HCT116 (cell line): ENCODE results near the gene FHIT. TPM values are rescaled to one million over a fixed set of nuclear protein-coding genes. Genes with fewer than 3 reads are reported as not detected.

Source experiments
- ATAC-seq: fragments of 200-7000 bp; cut with Tn5 transposase; 2 replicates; pipeline ENCODE4 v1.9.1; 2020; ENCODE audit warnings: mild to moderate bottlenecking, moderate library complexity
- BruUV-seq: library from RNA; stranded (reverse); fragments of 400-500 nt; replicated peaks from 2 replicates; lab custom pipeline; 2021; lab: Mats Ljungman, UMichigan
- CTCF ChIA-PET: fragments of 300-600 bp; sonication (Branson Sonifier 250); formaldehyde crosslinking; loops from one replicate; lab custom pipeline; 2021; ENCODE audit warnings: antibody characterized with exemption; lab: Charles Lee
- POLR2A ChIA-PET: fragments of 300-600, 350-600 bp; sonication (Branson Sonifier 250); formaldehyde crosslinking; loops from one replicate; lab custom pipeline; 2021; ENCODE audit warnings: antibody characterized with exemption; lab: Charles Lee
- RAD21 ChIA-PET, 2 experiments: fragments of 300-600 bp; sonication (Branson Sonifier 250); formaldehyde crosslinking; loops; one replicate each; lab custom pipeline; 2023; ENCODE audit warnings: low total read pairs in 2 of 2; ENCODE audit not compliant: uncharacterized antibody in 2 of 2, unreplicated experiment in 2 of 2, low non-redundant PET in 1 of 2; lab: Charles Lee
- DNase-seq: peaks from one replicate; pipeline ENCODE4 v3.0.0-alpha.2; 2010; ENCODE audit warnings: low read depth, low spot score
- H2AFZ ChIP-seq: fragments of 200-600 bp; shearing (Covaris generic), sonication (generic); 2 replicates; pipeline ENCODE4 v1.6.1; 2017; ENCODE audit warnings: low read depth, mixed run types, mixed read lengths, antibody characterized with exemption, low read length; ENCODE audit not compliant: poor library complexity, severe bottlenecking
- H3K27ac ChIP-seq: 2 replicates; pipeline ENCODE4 v1.5.1; 2012; ENCODE audit warnings: low read depth, low read length
- H3K27me3 ChIP-seq: fragments of 200-600 bp; sonication (generic); 2 replicates; pipeline ENCODE4 v1.6.1; 2016; ENCODE audit warnings: mixed run types, low read length, mixed read lengths; ENCODE audit not compliant: insufficient read depth
- H3K36me3 ChIP-seq, 2 experiments: fragments of 200-500 bp in 1 of 2; fragments of 200-600 bp in 1 of 2; sonication (Bioruptor generic) in 1 of 2; sonication (generic) in 1 of 2; 2 replicates each; pipeline versions ENCODE4 v1.5.1 to v1.6.1; 2014 to 2016; ENCODE audit warnings: low read length in 2 of 2, inconsistent platforms in 1 of 2, mixed read lengths in 1 of 2, mixed run types in 1 of 2; ENCODE audit not compliant: insufficient read depth in 2 of 2, control insufficient read depth in 1 of 2
- H3K4me1 ChIP-seq, 2 experiments: fragments of 200-600 bp in 1 of 2; sonication (generic) in 1 of 2; 2 replicates each; pipeline versions ENCODE4 v1.5.1 to v1.6.1; 2012 to 2017; ENCODE audit warnings: low read length in 2 of 2, inconsistent platforms in 1 of 2, mild to moderate bottlenecking in 1 of 2, mixed read lengths in 1 of 2, mixed run types in 1 of 2, moderate library complexity in 1 of 2; ENCODE audit not compliant: insufficient read depth in 2 of 2, control insufficient read depth in 1 of 2
- H3K4me2 ChIP-seq: fragments of 200-600 bp; sonication (generic); 2 replicates; pipeline ENCODE4 v1.6.1; 2017; ENCODE audit warnings: mixed run types, low read length, mixed read lengths
- H3K4me3 ChIP-seq, 2 experiments: fragments of 200-600 bp in 1 of 2; sonication (generic) in 1 of 2; replicated peaks in 1 of 2; 2 replicates each; pipeline ENCODE4 v1.5.1; 2011 to 2016; ENCODE audit warnings: low read length in 2 of 2, control low read depth in 1 of 2, low read depth in 1 of 2, mild to moderate bottlenecking in 1 of 2, mixed read lengths in 1 of 2, mixed run types in 1 of 2
- H3K79me2 ChIP-seq: fragments of 200-600 bp; sonication (generic); 2 replicates; pipeline ENCODE4 v1.6.1; 2017; ENCODE audit warnings: mild to moderate bottlenecking, mixed run types, low read length, moderate library complexity, mixed read lengths; ENCODE audit not compliant: insufficient read depth
- H3K9ac ChIP-seq: fragments of 200-600 bp; sonication (generic); 2 replicates; pipeline ENCODE4 v1.6.1; 2016; ENCODE audit warnings: low read length, mixed read lengths
- H3K9me2 ChIP-seq: fragments of 200-600 bp; sonication (generic), shearing (Covaris generic); 2 replicates; pipeline ENCODE4 v1.6.1; 2017; ENCODE audit warnings: mixed run types, mild to moderate bottlenecking, moderate library complexity; ENCODE audit not compliant: insufficient read depth
- H3K9me3 ChIP-seq, 2 experiments: fragments of 200-500 bp in 1 of 2; fragments of 200-600 bp in 1 of 2; sonication (Bioruptor generic) in 1 of 2; sonication (generic) in 1 of 2; 2 replicates each; pipeline ENCODE4 v1.6.1; 2014 to 2017; ENCODE audit warnings: low read length in 2 of 2, mixed read lengths in 2 of 2, inconsistent platforms in 1 of 2, low read depth in 1 of 2, mild to moderate bottlenecking in 1 of 2, mixed run types in 1 of 2, moderate library complexity in 1 of 2; ENCODE audit not compliant: control insufficient read depth in 1 of 2, insufficient read depth in 1 of 2
- H4K20me1 ChIP-seq: fragments of 200-600 bp; sonication (generic), shearing (Covaris generic); 2 replicates; pipeline ENCODE4 v1.6.1; 2017; ENCODE audit warnings: mixed run types, mild to moderate bottlenecking, moderate library complexity; ENCODE audit not compliant: insufficient read depth
- EGR1 ChIP-seq: IDR thresholded peaks from 2 replicates; pipeline ENCODE4 v1.6.1; 2012; ENCODE audit warnings: low read depth
- EZH2phosphoT487 ChIP-seq: fragments of 200-600 bp; IDR thresholded peaks from 2 replicates; pipeline ENCODE4 v1.6.1; 2018; ENCODE audit warnings: antibody characterized with exemption, borderline replicate concordance
- FOSL1 ChIP-seq: IDR thresholded peaks from 2 replicates; pipeline ENCODE4 v1.6.1; 2012; ENCODE audit warnings: low read depth
- JUND ChIP-seq: IDR thresholded peaks from 2 replicates; pipeline ENCODE4 v1.6.1; 2012
- RAD21 ChIP-seq: IDR thresholded peaks from 2 replicates; pipeline ENCODE4 v1.6.1; 2012; ENCODE audit warnings: low read depth, mild to moderate bottlenecking
- SP1 ChIP-seq: IDR thresholded peaks from 2 replicates; pipeline ENCODE4 v1.6.1; 2012; ENCODE audit warnings: low read depth
- SRF ChIP-seq: IDR thresholded peaks from 2 replicates; pipeline ENCODE4 v1.6.1; 2012; ENCODE audit warnings: low read depth
- TCF7L2 ChIP-seq: IDR thresholded peaks from 2 replicates; pipeline ENCODE4 v1.7.0; 2011; ENCODE audit warnings: borderline replicate concordance, inconsistent platforms; ENCODE audit not compliant: insufficient read depth, insufficient read length; ENCODE audit errors: extremely low read depth
- YY1 ChIP-seq: IDR thresholded peaks from 2 replicates; pipeline ENCODE4 v1.6.1; 2011; ENCODE audit warnings: low read length, low read depth, moderate library complexity, mild to moderate bottlenecking; ENCODE audit not compliant: insufficient replicate concordance; ENCODE audit errors: extremely low read depth
- ZNF274 ChIP-seq: fragments of 200-500 bp; sonication (Bioruptor generic); IDR thresholded peaks from 2 replicates; pipeline ENCODE4 v1.6.1; 2014; ENCODE audit warnings: mild to moderate bottlenecking, low read depth, low read length, inconsistent platforms
- intact Hi-C: fragments of 100-400 bp; cut with micrococcal nuclease; formaldehyde crosslinking; loops from 2 replicates; pipeline ENCODE4 v1.10.0; 2022
- total RNA-seq: library from RNA; stranded (reverse); gene quantifications from one replicate; pipeline ENCODE4 v1.2.1, GENCODE V29; 2021; ENCODE audit not compliant: unreplicated experiment
- TF ChIP-seq, protein P1 (sequence below): IDR thresholded peaks from 2 replicates; pipeline ENCODE4 v1.6.1; 2012
- TF ChIP-seq, protein P2 (sequence below), 3 experiments: fragments of 200-600 bp in 1 of 3; sonication (generic) in 1 of 3; IDR thresholded peaks in 2 of 3; conservative IDR thresholded peaks in 1 of 3; 2 replicates each; pipeline ENCODE4 v1.5.1; 2012 to 2017; ENCODE audit warnings: low read depth in 2 of 3, low read length in 2 of 3, antibody characterized with exemption in 1 of 3, borderline replicate concordance in 1 of 3, control low read depth in 1 of 3, mild to moderate bottlenecking in 1 of 3, mixed read lengths in 1 of 3, mixed run types in 1 of 3, moderate library complexity in 1 of 3; ENCODE audit not compliant: insufficient read depth in 1 of 3
- TF ChIP-seq, protein P3 (sequence below): IDR thresholded peaks from 2 replicates; pipeline ENCODE4 v1.6.1; 2011; ENCODE audit warnings: mild to moderate bottlenecking, low read length, moderate library complexity; ENCODE audit not compliant: insufficient replicate concordance; ENCODE audit errors: extremely low read depth

The FHIT gene
- total RNA-seq, 1 experiment from 2014 or later, result 20.1 TPM

DNA sequence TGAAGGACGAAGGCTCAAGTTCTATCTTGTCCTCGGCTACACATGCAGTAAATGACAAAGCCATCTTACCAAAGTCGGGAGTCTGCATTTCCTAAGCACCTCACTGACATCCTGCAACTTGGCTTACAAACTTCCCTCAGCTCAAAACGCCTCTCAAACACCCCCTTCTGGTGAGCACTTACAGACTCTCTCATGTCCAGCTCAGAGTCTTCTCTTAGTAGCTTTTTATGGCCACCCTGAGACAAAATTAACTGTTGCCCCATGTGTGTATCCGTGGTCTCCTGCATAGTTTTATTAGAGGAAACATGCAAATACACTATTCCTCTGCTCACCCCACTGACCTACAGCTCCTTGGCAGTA lies 819.7 kb downstream of the FHIT start:
- no TSS peak for BruUV-seq
- ChIA-PET CTCF (interaction anchor here (0.5 kb wide), 1 partner anchor 113 kb away, joined by 3 read pairs; no protein-coding TSS in a partner anchor), RAD21 (no interaction called here), POLR2A (no interaction called here)
- no peaks in the 10 kb centered on the region for H3K79me2 ChIP-seq
- DNase-seq (no peak), ATAC-seq (no peak)
- no peak overlapping the region for H3K9ac ChIP-seq
- H4K20me1 ChIP-seq, result no peaks in the 10 kb centered on the region
- intact Hi-C loops, result no loop called here
- H3K9me3 ChIP-seq, result no peaks in the 10 kb centered on the region
- no peaks in the 10 kb centered on the region for H3K27me3 ChIP-seq
- no peak overlapping the region for H3K4me3 ChIP-seq
- H3K27ac ChIP-seq, result no peak overlapping the region
- no peaks in the 10 kb centered on the region for H3K9me2 ChIP-seq
- H2AFZ ChIP-seq, result no peak overlapping the region
- H3K4me2 ChIP-seq, result no peak overlapping the region
- H3K4me1 ChIP-seq, result no peaks in the 10 kb centered on the region
- H3K36me3 ChIP-seq, result no peaks in the 10 kb centered on the region
- TF ChIP-seq SRF (no peak), TCF7L2 (no peak), RAD21 (peak; percentile 24; the same call in 1 of the 2 replicates), EGR1 (no peak), YY1 (no peak), SP1 (no peak), EZH2phosphoT487 (no peak)
- TF ChIP-seq, protein P1, sequence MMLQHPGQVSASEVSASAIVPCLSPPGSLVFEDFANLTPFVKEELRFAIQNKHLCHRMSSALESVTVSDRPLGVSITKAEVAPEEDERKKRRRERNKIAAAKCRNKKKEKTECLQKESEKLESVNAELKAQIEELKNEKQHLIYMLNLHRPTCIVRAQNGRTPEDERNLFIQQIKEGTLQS, result no peak

DNA sequence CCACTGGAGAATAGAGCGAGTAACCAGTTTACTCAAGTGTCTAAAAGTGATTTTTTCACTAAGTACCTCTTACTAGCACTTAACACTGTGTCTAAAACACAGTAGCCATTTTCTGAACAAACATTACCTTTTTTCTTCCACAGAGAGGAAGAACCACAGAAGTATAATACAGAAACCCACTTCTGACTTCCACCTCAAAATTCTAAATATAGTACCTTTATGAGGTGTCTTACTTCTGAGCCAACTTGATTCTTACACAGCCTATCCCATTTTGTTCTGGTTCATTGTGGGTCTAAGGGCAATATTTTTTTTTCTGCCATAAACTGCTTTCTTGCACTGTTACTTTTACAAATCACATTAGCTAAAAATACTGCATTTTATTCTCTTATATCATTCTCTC lies 821.0 kb downstream of the FHIT start:
- Histone ChIP-seq H3K79me2 (no peaks in the 10 kb centered on the region), H3K4me1 (no peaks in the 10 kb centered on the region), H3K9ac (no peak overlapping the region), H3K36me3 (no peaks in the 10 kb centered on the region), H3K27me3 (no peaks in the 10 kb centered on the region), H3K9me3 (no peaks in the 10 kb centered on the region), H4K20me1 (no peaks in the 10 kb centered on the region), H3K4me3 (no peak overlapping the region), H2AFZ (no peak overlapping the region), H3K9me2 (no peaks in the 10 kb centered on the region), H3K27ac (no peak overlapping the region), H3K4me2 (no peak overlapping the region)
- TF ChIP-seq, protein P2, sequence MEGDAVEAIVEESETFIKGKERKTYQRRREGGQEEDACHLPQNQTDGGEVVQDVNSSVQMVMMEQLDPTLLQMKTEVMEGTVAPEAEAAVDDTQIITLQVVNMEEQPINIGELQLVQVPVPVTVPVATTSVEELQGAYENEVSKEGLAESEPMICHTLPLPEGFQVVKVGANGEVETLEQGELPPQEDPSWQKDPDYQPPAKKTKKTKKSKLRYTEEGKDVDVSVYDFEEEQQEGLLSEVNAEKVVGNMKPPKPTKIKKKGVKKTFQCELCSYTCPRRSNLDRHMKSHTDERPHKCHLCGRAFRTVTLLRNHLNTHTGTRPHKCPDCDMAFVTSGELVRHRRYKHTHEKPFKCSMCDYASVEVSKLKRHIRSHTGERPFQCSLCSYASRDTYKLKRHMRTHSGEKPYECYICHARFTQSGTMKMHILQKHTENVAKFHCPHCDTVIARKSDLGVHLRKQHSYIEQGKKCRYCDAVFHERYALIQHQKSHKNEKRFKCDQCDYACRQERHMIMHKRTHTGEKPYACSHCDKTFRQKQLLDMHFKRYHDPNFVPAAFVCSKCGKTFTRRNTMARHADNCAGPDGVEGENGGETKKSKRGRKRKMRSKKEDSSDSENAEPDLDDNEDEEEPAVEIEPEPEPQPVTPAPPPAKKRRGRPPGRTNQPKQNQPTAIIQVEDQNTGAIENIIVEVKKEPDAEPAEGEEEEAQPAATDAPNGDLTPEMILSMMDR (IDR thresholded peaks at IDR 0.05 in 2 of 3, conservative IDR thresholded peaks at IDR 0.05 in 1 of 3; ENCODE audit: borderline replicate concordance in 1 of 3, insufficient read depth in 1 of 3, low read depth in 2 of 3, low read length in 2 of 3), result no peak
- TF ChIP-seq JUND (no peak), FOSL1 (no peak), RAD21 (no peak), ZNF274 (no peak), SP1 (no peak)
- TF ChIP-seq, protein P3, sequence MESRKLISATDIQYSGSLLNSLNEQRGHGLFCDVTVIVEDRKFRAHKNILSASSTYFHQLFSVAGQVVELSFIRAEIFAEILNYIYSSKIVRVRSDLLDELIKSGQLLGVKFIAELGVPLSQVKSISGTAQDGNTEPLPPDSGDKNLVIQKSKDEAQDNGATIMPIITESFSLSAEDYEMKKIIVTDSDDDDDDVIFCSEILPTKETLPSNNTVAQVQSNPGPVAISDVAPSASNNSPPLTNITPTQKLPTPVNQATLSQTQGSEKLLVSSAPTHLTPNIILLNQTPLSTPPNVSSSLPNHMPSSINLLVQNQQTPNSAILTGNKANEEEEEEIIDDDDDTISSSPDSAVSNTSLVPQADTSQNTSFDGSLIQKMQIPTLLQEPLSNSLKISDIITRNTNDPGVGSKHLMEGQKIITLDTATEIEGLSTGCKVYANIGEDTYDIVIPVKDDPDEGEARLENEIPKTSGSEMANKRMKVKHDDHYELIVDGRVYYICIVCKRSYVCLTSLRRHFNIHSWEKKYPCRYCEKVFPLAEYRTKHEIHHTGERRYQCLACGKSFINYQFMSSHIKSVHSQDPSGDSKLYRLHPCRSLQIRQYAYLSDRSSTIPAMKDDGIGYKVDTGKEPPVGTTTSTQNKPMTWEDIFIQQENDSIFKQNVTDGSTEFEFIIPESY, result no peak
- RAD21 ChIA-PET, result no interaction called here
- ATAC-seq, result no peak
- POLR2A ChIA-PET, result no interaction called here
- intact Hi-C loops, result no loop called here
- DNase-seq, result no peak
- CTCF ChIA-PET, result no interaction called here
- BruUV-seq, result no TSS peak
